ENCODE data around the gene MYB.

GRCh38 chr6:135258970-135259369, 77.9 kb downstream of the MYB start:
- TF ChIP-seq CTCF (IDR thresholded peaks at IDR 0.05; ENCODE audit: extremely low read depth in 1 of 2, insufficient read depth in 1 of 2, low read depth in 1 of 2, low read length in 2 of 2) (no peak), POLR2A (IDR thresholded peaks at IDR 0.05; ENCODE audit: low read depth, low read length) (no peak), POLR2AphosphoS5 (IDR thresholded peaks at IDR 0.05; ENCODE audit: insufficient read depth, low read depth, low read length) (no peak), EZH2 (IDR thresholded peaks at IDR 0.05; ENCODE audit: borderline replicate concordance, low read depth, low read length, severe bottlenecking) (no peak), MAX (IDR thresholded peaks at IDR 0.05; ENCODE audit: insufficient read depth, insufficient read length) (no peak), GATA2 (IDR thresholded peaks at IDR 0.05; ENCODE audit: insufficient read depth, insufficient read length, low read depth, low read length) (no peak)

All from endothelial cell of umbilical vein (primary cell).